Activated B cell treated with CpG ODN at 0.5 μM for 24 hours (primary cell): Measurements from ENCODE around the gene ARHGEF28. TPM values are rescaled to one million over a fixed set of nuclear protein-coding genes. Genes with fewer than 3 reads are reported as not detected.

ENCODE experiments used
- ATAC-seq: fragments of 200-7000 bp; cut with Tn5 transposase; one replicate; pipeline ENCODE4 v1.10.0; 2021; ENCODE audit warnings: low read depth, mild to moderate bottlenecking, moderate library complexity
- CTCF ChIA-PET: fragments of 350-600 bp; sonication (Branson Sonifier 250); formaldehyde crosslinking; loops from one replicate; lab custom pipeline; 2021; ENCODE audit warnings: antibody characterized with exemption; lab: Charles Lee
- POLR2A ChIA-PET: fragments of 350-600 bp; sonication (Branson Sonifier 250); formaldehyde crosslinking; loops from one replicate; lab custom pipeline; 2021; ENCODE audit warnings: antibody characterized with exemption; lab: Charles Lee
- DNase-seq: peaks from one replicate; pipeline ENCODE4 v3.0.0; 2022
- H3K27ac Mint-ChIP-seq: one replicate; pipeline ENCODE4 v1.8.0; 2020; ENCODE audit warnings: mixed read lengths
- H3K27me3 Mint-ChIP-seq: one replicate; pipeline ENCODE4 v1.8.0; 2021; ENCODE audit warnings: mixed read lengths
- H3K36me3 Mint-ChIP-seq: one replicate; pipeline ENCODE4 v1.8.0; 2021; ENCODE audit warnings: low read depth, mixed read lengths
- H3K4me1 Mint-ChIP-seq: one replicate; pipeline ENCODE4 v1.8.0; 2021; ENCODE audit warnings: mixed read lengths
- H3K4me3 Mint-ChIP-seq: one replicate; pipeline ENCODE4 v1.8.0; 2020; ENCODE audit warnings: mild to moderate bottlenecking, mixed read lengths
- H3K9me3 Mint-ChIP-seq: one replicate; pipeline ENCODE4 v1.8.0; 2020; ENCODE audit warnings: mixed read lengths
- CTCF ChIP-seq: fragments of 200-600 bp; IDR thresholded peaks from one replicate; pipeline ENCODE4 v1.8.0; 2022; ENCODE audit warnings: antibody characterized with exemption, mild to moderate bottlenecking
- intact Hi-C: fragments of 100-400 bp; cut with micrococcal nuclease; formaldehyde crosslinking; loops from one replicate; pipeline ENCODE4 v1.15.1; 2024
- total RNA-seq: library from RNA; stranded (reverse); gene quantifications from 2 replicates; pipeline ENCODE4 v1.2.3, GENCODE V29; 2022

The ARHGEF28 gene
- total RNA-seq, 1 donor from 2014 or later = not detected

GRCh38 chr5:73694089-73694488 is 68.1 kb downstream of the ARHGEF28 start:
- no peak for TF ChIP-seq CTCF
- intact Hi-C loops = loop anchor here (5.0 kb wide), 1 partner anchor 102 kb away; no protein-coding TSS in a partner anchor
- H3K27me3 Mint-ChIP-seq = peaks cover 8% of the 10 kb centered on the region
- ChIA-PET CTCF (no interaction called here), POLR2A (no interaction called here)
- no peak overlapping the region for H3K4me3 Mint-ChIP-seq
- ATAC-seq (no peak), DNase-seq (no peak)
- no peak overlapping the region for H3K27ac Mint-ChIP-seq
- H3K36me3 Mint-ChIP-seq = no peaks in the 10 kb centered on the region
- no peaks in the 10 kb centered on the region for H3K4me1 Mint-ChIP-seq
- H3K9me3 Mint-ChIP-seq = no peaks in the 10 kb centered on the region

- ChIA-PET POLR2A (no interaction called here), CTCF (no interaction called here)
- H3K4me1 Mint-ChIP-seq = no peaks in the 10 kb centered on the region
- DNase-seq (no peak), ATAC-seq (no peak)
- intact Hi-C loops = no loop called here
- H3K4me3 Mint-ChIP-seq = no peak overlapping the region
- peaks cover 8% of the 10 kb centered on the region for H3K27me3 Mint-ChIP-seq
- no peaks in the 10 kb centered on the region for H3K36me3 Mint-ChIP-seq
- no peak overlapping the region for H3K27ac Mint-ChIP-seq
- TF ChIP-seq CTCF = no peak
- no peaks in the 10 kb centered on the region for H3K9me3 Mint-ChIP-seq
These were observed 72.0 kb downstream of the ARHGEF28 start for GRCh38 chr5:73698011-73698410.

- Mint-ChIP-seq H3K4me3 (no peak overlapping the region), H3K9me3 (no peaks in the 10 kb centered on the region), H3K4me1 (no peaks in the 10 kb centered on the region), H3K27ac (no peak overlapping the region), H3K27me3 (peaks cover 4% of the 10 kb centered on the region), H3K36me3 (no peaks in the 10 kb centered on the region)
- CTCF ChIA-PET = no interaction called here
- no peak for TF ChIP-seq CTCF
- no peak for ATAC-seq
- intact Hi-C loops = no loop called here
- POLR2A ChIA-PET = no interaction called here
- DNase-seq = no peak
These were observed 75.6 kb downstream of the ARHGEF28 start for GRCh38 chr5:73701566-73701965.

- ChIA-PET CTCF (no interaction called here), POLR2A (no interaction called here)
- ATAC-seq (no peak), DNase-seq (no peak)
- intact Hi-C loops = no loop called here
- no peak for TF ChIP-seq CTCF
- H3K36me3 Mint-ChIP-seq = no peaks in the 10 kb centered on the region
- no peaks in the 10 kb centered on the region for H3K4me1 Mint-ChIP-seq
- H3K27me3 Mint-ChIP-seq = peaks cover 2% of the 10 kb centered on the region
- H3K9me3 Mint-ChIP-seq = no peaks in the 10 kb centered on the region
- H3K4me3 Mint-ChIP-seq = no peak overlapping the region
- H3K27ac Mint-ChIP-seq = no peak overlapping the region
These were observed 76.5 kb downstream of the ARHGEF28 start for GRCh38 chr5:73702534-73702933.

GRCh38 chr5:73702951-73703350 is 77.0 kb downstream of the ARHGEF28 start:
- TF ChIP-seq CTCF = no peak
- no peak for DNase-seq
- H3K4me1 Mint-ChIP-seq = no peaks in the 10 kb centered on the region
- no peak for ATAC-seq
- H3K27ac Mint-ChIP-seq = no peak overlapping the region
- CTCF ChIA-PET = no interaction called here
- H3K9me3 Mint-ChIP-seq = no peaks in the 10 kb centered on the region
- intact Hi-C loops = no loop called here
- peaks cover 2% of the 10 kb centered on the region for H3K27me3 Mint-ChIP-seq
- no peaks in the 10 kb centered on the region for H3K36me3 Mint-ChIP-seq
- POLR2A ChIA-PET = no interaction called here
- no peak overlapping the region for H3K4me3 Mint-ChIP-seq
